DOHH2 (cell line): ENCODE results near the gene PCGF3.

Experiments used
- H3F3A ChIP-seq: fragments of 200-600 bp; sonication (generic), shearing (Covaris generic); 2 replicates; pipeline ENCODE4 v1.6.0; 2016; ENCODE audit warnings: antibody characterized with exemption, mild to moderate bottlenecking; ENCODE audit not compliant: control insufficient read depth, insufficient read depth
- H3K27ac ChIP-seq: fragments of 200-600 bp; sonication (generic); 2 replicates; pipeline ENCODE4 v1.5.1; 2014; ENCODE audit warnings: low read depth, mild to moderate bottlenecking, low read length, moderate library complexity
- H3K27me3 ChIP-seq: fragments of 200-600 bp; sonication (generic); 2 replicates; pipeline ENCODE4 v1.6.1; 2014; ENCODE audit warnings: mild to moderate bottlenecking, low read length, mixed read lengths; ENCODE audit not compliant: control insufficient read depth
- H3K36me3 ChIP-seq: fragments of 200-600 bp; sonication (generic); 2 replicates; pipeline ENCODE4 v1.6.1; 2014; ENCODE audit warnings: mild to moderate bottlenecking, low read length, moderate library complexity, mixed read lengths; ENCODE audit not compliant: control insufficient read depth
- H3K4me1 ChIP-seq: fragments of 200-600 bp; sonication (generic); 2 replicates; pipeline ENCODE4 v1.6.1; 2014; ENCODE audit warnings: mild to moderate bottlenecking, low read length, mixed read lengths; ENCODE audit not compliant: control insufficient read depth
- H3K4me2 ChIP-seq: fragments of 200-600 bp; sonication (generic); 2 replicates; pipeline ENCODE4 v1.6.0; 2014; ENCODE audit warnings: mild to moderate bottlenecking, low read length, moderate library complexity
- H3K4me3 ChIP-seq: fragments of 200-600 bp; sonication (generic); 2 replicates; pipeline ENCODE4 v1.5.1; 2014; ENCODE audit warnings: mild to moderate bottlenecking, low read length, mixed read lengths
- H3K79me2 ChIP-seq: fragments of 200-600 bp; sonication (generic); 2 replicates; pipeline ENCODE4 v1.6.1; 2014; ENCODE audit warnings: mild to moderate bottlenecking, low read length, mixed read lengths; ENCODE audit not compliant: control insufficient read depth
- H3K9me2 ChIP-seq: fragments of 200-600 bp; sonication (generic); replicated peaks from 2 replicates; pipeline ENCODE4 v1.6.1; 2014; ENCODE audit warnings: mild to moderate bottlenecking, low read length, mixed read lengths; ENCODE audit not compliant: control insufficient read depth
- H3K9me3 ChIP-seq: fragments of 200-600 bp; sonication (generic); 2 replicates; pipeline ENCODE4 v1.6.1; 2014; ENCODE audit warnings: antibody characterized with exemption, low read length, mixed read lengths; ENCODE audit not compliant: control insufficient read depth, insufficient read depth
- H4K20me1 ChIP-seq: fragments of 200-600 bp; sonication (generic); 2 replicates; pipeline ENCODE4 v1.6.0; 2014; ENCODE audit warnings: low read depth, mild to moderate bottlenecking, antibody characterized with exemption, low read length, moderate library complexity; ENCODE audit not compliant: control insufficient read depth, insufficient read depth
- CTCF ChIP-seq: fragments of 200-600 bp; sonication (generic); IDR thresholded peaks from one replicate; pipeline ENCODE4 v1.5.1; 2014; ENCODE audit warnings: antibody characterized with exemption, mild to moderate bottlenecking, low read depth, low read length; ENCODE audit not compliant: poor library complexity, severe bottlenecking
- EZH2phosphoT487 ChIP-seq: fragments of 200-600 bp; sonication (generic); IDR thresholded peaks from 2 replicates; pipeline ENCODE4 v1.6.1; 2017; ENCODE audit warnings: borderline replicate concordance, mild to moderate bottlenecking, antibody characterized with exemption, low read length, moderate library complexity, mixed read lengths

The PCGF3 gene

GRCh38 chr4:663438-664428, 41.9 kb upstream of the PCGF3 start:
- H3K9me3 ChIP-seq: peaks cover 7% of the 10 kb centered on the region; the same call in 1 of the 2 replicates
- H3K4me2 ChIP-seq: peak overlapping the region; percentile 91
- TF ChIP-seq EZH2phosphoT487: no peak
- TF ChIP-seq CTCF: peak; percentile 34
- H3K79me2 ChIP-seq: no peaks in the 10 kb centered on the region
- H3K27me3 ChIP-seq: no peaks in the 10 kb centered on the region
- H3K27ac ChIP-seq: peak overlapping the region; percentile 40
- H4K20me1 ChIP-seq: no peaks in the 10 kb centered on the region
- H3F3A ChIP-seq: no peaks in the 10 kb centered on the region
- no peaks in the 10 kb centered on the region for H3K9me2 ChIP-seq
- peak overlapping the region; percentile 90 for H3K4me3 ChIP-seq
- H3K4me1 ChIP-seq: peaks cover 17% of the 10 kb centered on the region
- H3K36me3 ChIP-seq: no peaks in the 10 kb centered on the region

- Histone ChIP-seq H3F3A (no peaks in the 10 kb centered on the region), H3K4me1 (peaks cover 17% of the 10 kb centered on the region), H3K27me3 (no peaks in the 10 kb centered on the region), H3K9me2 (no peaks in the 10 kb centered on the region), H3K36me3 (no peaks in the 10 kb centered on the region), H3K4me3 (peak overlapping the region; percentile 90), H3K4me2 (peak overlapping the region; percentile 91), H3K9me3 (no peaks in the 10 kb centered on the region), H4K20me1 (no peaks in the 10 kb centered on the region), H3K79me2 (no peaks in the 10 kb centered on the region), H3K27ac (no peak overlapping the region)
- no peak for TF ChIP-seq CTCF
- TF ChIP-seq EZH2phosphoT487: no peak
These were observed 40.9 kb upstream of the PCGF3 start for GRCh38 chr4:664713-665231.

- no peaks in the 10 kb centered on the region for H3F3A ChIP-seq
- H3K4me3 ChIP-seq: no peak overlapping the region
- no peak overlapping the region for H3K27ac ChIP-seq
- H3K4me1 ChIP-seq: peaks cover 17% of the 10 kb centered on the region
- no peaks in the 10 kb centered on the region for H4K20me1 ChIP-seq
- no peaks in the 10 kb centered on the region for H3K27me3 ChIP-seq
- no peaks in the 10 kb centered on the region for H3K9me3 ChIP-seq
- no peaks in the 10 kb centered on the region for H3K9me2 ChIP-seq
- no peaks in the 10 kb centered on the region for H3K79me2 ChIP-seq
- TF ChIP-seq CTCF (no peak), EZH2phosphoT487 (no peak)
- H3K36me3 ChIP-seq: no peaks in the 10 kb centered on the region; the same call in 1 of the 2 replicates
- no peak overlapping the region for H3K4me2 ChIP-seq
These were observed 40.3 kb upstream of the PCGF3 start for GRCh38 chr4:665381-665750.
